NCI-H748 treated with DMSO at 0.1 percent for 48 hours (cell line): ENCODE data around the gene PODXL2.
"Not testable (repeated sequence)": the region's sequence is repeated elsewhere in the genome, so short reads cannot be mapped to it uniquely, and the experiment has no call there.

ENCODE experiments used
- DNase-seq: peaks from one replicate; lab custom pipeline; 2025; lab: John Stamatoyannopoulos, UW

Gene PODXL2

GRCh38 chr3:127629467-127630403 is 750 bp downstream of the PODXL2 start:
- no peak for DNase-seq

GRCh38 chr3:127630811-127631714 is 2.1 kb downstream of the PODXL2 start:
- no peak for DNase-seq

GRCh38 chr3:127632035-127632820 is 3.2 kb downstream of the PODXL2 start:
- DNase-seq: no peak

- DNase-seq: no peak
Observed at GRCh38 chr3:127634653-127635052, 5.7 kb downstream of the PODXL2 start.

- DNase-seq: no peak
Observed at GRCh38 chr3:127637546-127637945, 8.6 kb downstream of the PODXL2 start.

- DNase-seq: no peak
Observed at GRCh38 chr3:127637971-127638370, 9.0 kb downstream of the PODXL2 start.

- DNase-seq: no peak
Observed at GRCh38 chr3:127639173-127640041, 10.4 kb downstream of the PODXL2 start.

GRCh38 chr3:127640042-127640355 is 11.0 kb downstream of the PODXL2 start:
- no peak for DNase-seq

- DNase-seq: no peak
Observed at GRCh38 chr3:127644641-127645370, 15.8 kb downstream of the PODXL2 start.

- no peak for DNase-seq
Observed at GRCh38 chr3:127645371-127646015, 16.5 kb downstream of the PODXL2 start.

GRCh38 chr3:127646501-127647046 is 17.6 kb downstream of the PODXL2 start:
- no peak for DNase-seq

GRCh38 chr3:127647166-127647844 is 18.3 kb downstream of the PODXL2 start:
- no peak for DNase-seq

- DNase-seq: no peak
Observed at GRCh38 chr3:127647845-127648204, 18.8 kb downstream of the PODXL2 start.

GRCh38 chr3:127650236-127650635 is 21.3 kb downstream of the PODXL2 start:
- DNase-seq: no peak

- DNase-seq: no peak
Observed at GRCh38 chr3:127651516-127652172, 22.7 kb downstream of the PODXL2 start.

- no peak for DNase-seq
Observed at GRCh38 chr3:127652246-127652995, 23.4 kb downstream of the PODXL2 start.

GRCh38 chr3:127654374-127654773 is 25.4 kb downstream of the PODXL2 start:
- DNase-seq: no peak

- not testable (repeated sequence) for DNase-seq
Observed at GRCh38 chr3:127654993-127655392, 26.0 kb downstream of the PODXL2 start.
